Motor neuron (in vitro differentiated cells): ENCODE measurements around the gene OXSR1. TPM values are rescaled to one million over a fixed set of nuclear protein-coding genes. Genes with fewer than 3 reads are reported as not detected.
"Not testable (repeated sequence)": the region's sequence is repeated elsewhere in the genome, so short reads cannot be mapped to it uniquely, and the experiment has no call there.

ENCODE experiments used
- ATAC-seq, 8 experiments: fragments of 200-7000 bp; cut with Tn5 transposase; replicated peaks in 6 of 8; 2 replicates each; pipeline ENCODE4 v1.8.0; 2021; ENCODE audit warnings: mild to moderate bottlenecking in 8 of 8, moderate library complexity in 8 of 8
- H3K27ac ChIP-seq, 2 donors: fragments of 250-450 bp; sonication (Bioruptor Pico); 2 replicates each; pipeline ENCODE4 v1.9.0; 2021; ENCODE audit warnings: antibody characterized with exemption in 2 of 2, mild to moderate bottlenecking in 2 of 2, moderate library complexity in 1 of 2
- H3K4me1 ChIP-seq, 2 donors: fragments of 250-450 bp; sonication (Bioruptor Pico); replicated peaks in 1 of 2; 2 replicates each; pipeline ENCODE4 v1.6.1; 2021; ENCODE audit warnings: antibody characterized with exemption in 2 of 2, mild to moderate bottlenecking in 2 of 2, moderate library complexity in 1 of 2
- H3K4me3 ChIP-seq, 5 donors: fragments of 250-450 bp; sonication (Bioruptor Pico); 2 replicates each; pipeline ENCODE4 v1.9.0; 2021; ENCODE audit warnings: antibody characterized with exemption in 5 of 5, mild to moderate bottlenecking in 5 of 5, moderate library complexity in 4 of 5
- WGBS, 10 experiments: fragments of 450-650 bp; shearing (Covaris generic); methylation state at CpG; one replicate each; pipeline ENCODE4 v1.0.0; 2022; 5-methylcytosine and 5-hydroxymethylcytosine counted together
- in situ Hi-C, 9 experiments: fragments of 400-800 bp; cut with MboI; loops; one replicate each; pipeline ENCODE4 v1.15.0; 2021; ENCODE audit warnings: low sequenced_read_pairs in 9 of 9, low pct_unique_long_range_greater_than_20kb in 2 of 9; ENCODE audit not compliant: unreplicated experiment in 9 of 9
- total RNA-seq, 8 experiments: library from RNA; unstranded; fragments of 300-600 nt; gene quantifications; 2 replicates each; pipeline versions ENCODE4 v1.2.3 to v1.2.4, GENCODE V29; 2022

OXSR1 gene
- total RNA-seq, 8 experiments from 2014 or later: 23.8 to 51.8 (median 30.9) TPM

GRCh38 chr3:38133557-38134405 is 31.6 kb upstream of the OXSR1 start:
- ATAC-seq: no peak
- WGBS, 10 experiments: 75 to 100% (median 100%) methylated on average over 1 to 6 of the region's 10 CpGs; no CpG with 5 or more reads in 3 of the 10 experiments
- in situ Hi-C loops: no loop called here
- Histone ChIP-seq H3K4me1 (peaks cover 7 to 11% of the 10 kb centered on the region in 2 donors), H3K27ac (no peak overlapping the region), H3K4me3 (no peak overlapping the region)

GRCh38 chr3:38134517-38135143 is 30.7 kb upstream of the OXSR1 start:
- H3K4me3 ChIP-seq, ATAC-seq, H3K27ac ChIP-seq, in situ Hi-C loops: not testable (repeated sequence)
- H3K4me1 ChIP-seq: peaks cover 12 to 16% of the 10 kb centered on the region in 2 donors
- 33 to 100% (median 94%) methylated on average over 1 to 8 of the region's 10 CpGs; no CpG with 5 or more reads in 2 of the 10 experiments for WGBS, 10 experiments

- H3K4me3 ChIP-seq: peak overlapping the region; percentile 78 to 97 (median 88)
- ATAC-seq, in situ Hi-C loops, H3K27ac ChIP-seq: not testable (repeated sequence)
- H3K4me1 ChIP-seq: peaks cover 12 to 16% of the 10 kb centered on the region in 2 donors
- WGBS, 10 experiments: 56 to 100% (median 72%) methylated on average over 1 to 8 of the region's 10 CpGs; no CpG with 5 or more reads in 2 of the 10 experiments
Observed at GRCh38 chr3:38135621-38136277, 29.6 kb upstream of the OXSR1 start.

- Histone ChIP-seq H3K27ac (peak overlapping the region; percentile 42 to 64), H3K4me1 (peaks cover 12 to 16% of the 10 kb centered on the region in 2 donors), H3K4me3 (peak overlapping the region; percentile 78 to 97 (median 88))
- in situ Hi-C loops: no loop called here
- 0 to 17% (median 4%) methylated on average over 1 to 18 of the region's 20 CpGs; no CpG with 5 or more reads in 5 of the 10 experiments for WGBS, 10 experiments
- peak in 6 of 8 experiments; percentile 0 to 12 (median 3) for ATAC-seq
Observed at GRCh38 chr3:38136393-38136776, 29.0 kb upstream of the OXSR1 start.

- peak within 1 kb of the TSS; percentile 78 to 97 (median 88) for H3K4me3 ChIP-seq
- in situ Hi-C loops: no loop called here
- WGBS, 10 experiments: 0 to 3% (median 0%) methylated on average over 1 to 11 of the region's 66 CpGs; no CpG with 5 or more reads in 4 of the 10 experiments
- peak; percentile 82 to 98 (median 97) for ATAC-seq
- H3K27ac ChIP-seq: peak within 1 kb of the TSS; percentile 42 to 64
- H3K4me1 ChIP-seq: peaks cover 12 to 16% of the 10 kb centered on the region in 2 donors
Observed at GRCh38 chr3:38136777-38137614, 28.3 kb upstream of the OXSR1 start, which contains the start of gene ACAA1. Gene ACAA1, minus strand, starts transcription at chr3:38137127. Its CDS starts 92 bp downstream, at chr3:38137035.

GRCh38 chr3:38137615-38138348 is 27.6 kb upstream of the OXSR1 start:
- in situ Hi-C loops: no loop called here
- Histone ChIP-seq H3K4me3 (peak overlapping the region; percentile 78 to 97 (median 88)), H3K27ac (peak overlapping the region; percentile 30 to 57), H3K4me1 (peaks cover 12 to 16% of the 10 kb centered on the region in 2 donors)
- ATAC-seq: peak in 1 of 8 experiments; percentile 20
- 0 to 67% (median 21%) methylated on average over 2 to 13 of the region's 22 CpGs; no CpG with 5 or more reads in 1 of the 10 experiments for WGBS, 10 experiments

GRCh38 chr3:38138349-38139190 is 26.8 kb upstream of the OXSR1 start, which contains the start of gene MYD88:
Gene MYD88, plus strand, starts transcription at chr3:38138661. Its CDS starts 40 bp downstream, at chr3:38138701.
- Histone ChIP-seq H3K4me3 (peak within 1 kb of the TSS; percentile 78 to 97 (median 88)), H3K4me1 (peaks cover 12 to 16% of the 10 kb centered on the region in 2 donors), H3K27ac (peak within 1 kb of the TSS; percentile 30 to 57)
- 6 to 31% methylated on average over 10 to 23 of the region's 65 CpGs; no CpG with 5 or more reads in 8 of the 10 experiments for WGBS, 10 experiments
- peak in 3 of 8 experiments; percentile 13 to 26 (median 22) for ATAC-seq
- in situ Hi-C loops: no loop called here

GRCh38 chr3:38139191-38139590 is 26.1 kb upstream of the OXSR1 start:
- in situ Hi-C loops: no loop called here
- Histone ChIP-seq H3K27ac (no peak overlapping the region), H3K4me3 (peak overlapping the region; percentile 10 to 41 (median 40)), H3K4me1 (peaks cover 12 to 16% of the 10 kb centered on the region in 2 donors)
- ATAC-seq: no peak
- WGBS, 10 experiments: 28 to 33% methylated on average over 3 to 4 of the region's 8 CpGs; no CpG with 5 or more reads in 8 of the 10 experiments

- H3K4me3 ChIP-seq: peak overlapping the region in 1 of 5 donors; percentile 41
- in situ Hi-C loops: no loop called here
- WGBS, 10 experiments: 90 to 100% (median 99%) methylated on average over 1 to 6 of the region's 7 CpGs; no CpG with 5 or more reads in 4 of the 10 experiments
- H3K4me1 ChIP-seq: peaks cover 12 to 16% of the 10 kb centered on the region in 2 donors
- ATAC-seq: no peak
- no peak overlapping the region for H3K27ac ChIP-seq
Observed at GRCh38 chr3:38139652-38140051, 25.7 kb upstream of the OXSR1 start.

GRCh38 chr3:38140326-38141172 is 24.8 kb upstream of the OXSR1 start:
- Histone ChIP-seq H3K27ac (no peak overlapping the region), H3K4me3 (no peak overlapping the region), H3K4me1 (peaks cover 9 to 15% of the 10 kb centered on the region in 2 donors)
- in situ Hi-C loops: no loop called here
- 67 to 100% (median 90%) methylated on average over 1 to 6 of the region's 13 CpGs; no CpG with 5 or more reads in 3 of the 10 experiments for WGBS, 10 experiments
- ATAC-seq: no peak
